Epithelial cell of proximal tubule (primary cell): ENCODE results near the gene TNFRSF1B. TPM values are rescaled to one million over a fixed set of nuclear protein-coding genes. Genes with fewer than 3 reads are reported as not detected.

ENCODE experiments used
- DNase-seq: peaks from one replicate; pipeline ENCODE4 v3.0.0-alpha.2; 2011; ENCODE audit warnings: low read depth
- H3K4me3 ChIP-seq: 2 replicates; pipeline ENCODE4 v1.5.1; 2011; ENCODE audit warnings: low read depth, mild to moderate bottlenecking, low read length
- total RNA-seq: library from RNA; depleted of rRNA; stranded (reverse); fragments of >200 nt; gene quantifications from 2 replicates; pipeline ENCODE4 v1.2.3, GENCODE V29; 2015
- TF ChIP-seq, protein P1 (sequence below): conservative IDR thresholded peaks from 2 replicates; pipeline ENCODE4 v1.5.1; 2012; ENCODE audit warnings: low read depth, mild to moderate bottlenecking, low read length

TNFRSF1B gene
- total RNA-seq, 1 donor from 2014 or later, result 0.06 TPM

DNA sequence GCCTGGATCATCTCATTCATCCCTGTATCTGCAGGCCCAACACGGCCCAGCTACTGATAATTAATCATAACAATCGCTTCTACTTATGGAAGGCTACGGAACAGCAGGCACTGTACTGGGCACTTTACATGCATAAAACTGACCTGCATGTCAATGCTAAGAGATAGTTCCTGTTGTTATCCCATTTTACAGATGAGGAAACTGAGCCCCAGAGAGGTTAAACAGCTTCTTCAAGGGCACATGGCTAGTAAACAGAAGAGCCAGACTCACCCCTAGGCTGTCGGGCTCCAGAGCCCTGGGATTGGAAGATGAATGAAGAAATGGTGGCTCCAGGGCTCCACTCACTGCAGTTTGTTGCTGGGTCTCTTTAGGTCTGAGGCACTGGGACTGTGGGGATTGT, 35.8 kb downstream of the TNFRSF1B start:
- TF ChIP-seq, protein P1, sequence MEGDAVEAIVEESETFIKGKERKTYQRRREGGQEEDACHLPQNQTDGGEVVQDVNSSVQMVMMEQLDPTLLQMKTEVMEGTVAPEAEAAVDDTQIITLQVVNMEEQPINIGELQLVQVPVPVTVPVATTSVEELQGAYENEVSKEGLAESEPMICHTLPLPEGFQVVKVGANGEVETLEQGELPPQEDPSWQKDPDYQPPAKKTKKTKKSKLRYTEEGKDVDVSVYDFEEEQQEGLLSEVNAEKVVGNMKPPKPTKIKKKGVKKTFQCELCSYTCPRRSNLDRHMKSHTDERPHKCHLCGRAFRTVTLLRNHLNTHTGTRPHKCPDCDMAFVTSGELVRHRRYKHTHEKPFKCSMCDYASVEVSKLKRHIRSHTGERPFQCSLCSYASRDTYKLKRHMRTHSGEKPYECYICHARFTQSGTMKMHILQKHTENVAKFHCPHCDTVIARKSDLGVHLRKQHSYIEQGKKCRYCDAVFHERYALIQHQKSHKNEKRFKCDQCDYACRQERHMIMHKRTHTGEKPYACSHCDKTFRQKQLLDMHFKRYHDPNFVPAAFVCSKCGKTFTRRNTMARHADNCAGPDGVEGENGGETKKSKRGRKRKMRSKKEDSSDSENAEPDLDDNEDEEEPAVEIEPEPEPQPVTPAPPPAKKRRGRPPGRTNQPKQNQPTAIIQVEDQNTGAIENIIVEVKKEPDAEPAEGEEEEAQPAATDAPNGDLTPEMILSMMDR, result no peak
- H3K4me3 ChIP-seq, result no peak overlapping the region
- DNase-seq, result no peak

DNA sequence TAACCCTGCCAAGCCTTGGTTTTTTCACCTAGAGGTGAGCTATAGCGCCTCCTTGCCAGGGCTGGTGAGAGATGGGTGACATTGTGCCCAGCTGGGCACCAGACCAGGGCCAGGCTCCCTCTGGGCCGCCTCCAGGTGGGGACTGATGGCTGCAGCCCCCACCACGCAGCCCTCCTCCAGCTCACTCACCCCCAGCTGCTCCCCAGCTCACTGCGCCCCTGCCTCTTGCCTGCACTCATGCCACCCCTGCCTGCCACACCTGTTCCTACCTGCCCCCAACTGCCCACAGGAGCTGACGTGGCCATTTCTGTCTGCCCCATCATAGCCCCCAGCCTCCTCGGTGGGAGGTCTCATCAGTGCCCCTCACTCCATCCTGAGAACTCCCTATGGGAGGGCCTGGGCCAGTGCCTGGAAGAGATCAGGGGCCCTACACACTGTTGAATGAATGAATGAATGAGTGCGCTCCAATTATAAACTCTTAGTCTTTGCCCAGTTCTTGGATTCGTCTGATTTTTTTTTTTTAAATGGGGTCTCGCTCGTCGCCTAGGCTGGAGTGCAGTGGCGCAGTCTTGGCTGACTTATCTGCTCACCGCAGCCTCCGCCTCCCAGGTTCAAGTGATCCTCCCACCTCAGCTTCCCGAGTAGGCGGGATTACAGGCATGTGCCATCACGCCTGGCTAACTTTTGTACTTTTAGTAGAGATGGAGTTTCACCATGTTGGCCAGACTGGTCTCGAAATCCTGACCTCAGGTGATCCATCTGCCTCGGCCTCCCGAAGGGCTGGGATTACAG, 36.6 kb downstream of the TNFRSF1B start:
- no peak overlapping the region for H3K4me3 ChIP-seq
- DNase-seq, result no peak
- TF ChIP-seq, protein P1, result no peak

GRCh38 chr1:12204140-12204539, 37.3 kb downstream of the TNFRSF1B start:
- H3K4me3 ChIP-seq, result no peak overlapping the region
- no peak for DNase-seq
- TF ChIP-seq, protein P1, result no peak

GRCh38 chr1:12204754-12205658, 38.2 kb downstream of the TNFRSF1B start:
- TF ChIP-seq, protein P1, result no peak
- no peak for DNase-seq
- no peak overlapping the region for H3K4me3 ChIP-seq

DNA sequence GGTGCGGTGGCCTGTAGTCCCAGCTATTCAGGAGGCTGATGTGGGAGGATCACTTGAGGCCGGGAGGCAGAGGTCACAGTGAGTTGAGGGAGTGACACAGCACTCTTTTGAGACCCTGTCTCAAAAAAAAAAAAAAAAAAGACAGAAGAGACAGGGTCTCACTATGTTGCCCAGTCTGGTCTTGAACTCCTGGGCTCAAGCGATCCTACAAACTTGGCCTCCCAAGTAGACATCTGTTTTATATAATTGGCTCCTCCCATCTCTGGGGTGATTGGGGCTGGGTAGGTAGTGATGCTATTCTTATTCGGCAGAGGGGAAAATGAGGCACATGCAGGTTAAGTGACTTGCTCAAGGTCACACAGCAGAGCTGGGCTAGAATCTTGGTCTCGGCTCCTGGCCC, 39.4 kb downstream of the TNFRSF1B start:
- TF ChIP-seq, protein P1, result no peak
- no peak overlapping the region for H3K4me3 ChIP-seq
- no peak for DNase-seq

DNA sequence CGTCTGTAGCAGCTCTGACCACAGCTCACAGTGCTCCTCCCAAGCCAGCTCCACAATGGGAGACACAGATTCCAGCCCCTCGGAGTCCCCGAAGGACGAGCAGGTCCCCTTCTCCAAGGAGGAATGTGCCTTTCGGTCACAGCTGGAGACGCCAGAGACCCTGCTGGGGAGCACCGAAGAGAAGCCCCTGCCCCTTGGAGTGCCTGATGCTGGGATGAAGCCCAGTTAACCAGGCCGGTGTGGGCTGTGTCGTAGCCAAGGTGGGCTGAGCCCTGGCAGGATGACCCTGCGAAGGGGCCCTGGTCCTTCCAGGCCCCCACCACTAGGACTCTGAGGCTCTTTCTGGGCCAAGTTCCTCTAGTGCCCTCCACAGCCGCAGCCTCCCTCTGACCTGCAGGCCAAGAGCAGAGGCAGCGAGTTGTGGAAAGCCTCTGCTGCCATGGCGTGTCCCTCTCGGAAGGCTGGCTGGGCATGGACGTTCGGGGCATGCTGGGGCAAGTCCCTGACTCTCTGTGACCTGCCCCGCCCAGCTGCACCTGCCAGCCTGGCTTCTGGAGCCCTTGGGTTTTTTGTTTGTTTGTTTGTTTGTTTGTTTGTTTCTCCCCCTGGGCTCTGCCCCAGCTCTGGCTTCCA, 40.1 kb downstream of the TNFRSF1B start:
- no peak overlapping the region for H3K4me3 ChIP-seq
- TF ChIP-seq, protein P1, result no peak
- no peak for DNase-seq
